ENCODE data around the gene TPCN1. TPM values are rescaled to one million over a fixed set of nuclear protein-coding genes. Genes with fewer than 3 reads are reported as not detected.

Gene TPCN1
- total and polyA plus RNA-seq, 2 of the 8 experiments (the other 6 are each of a cell fraction or from before 2014, with no cell fraction given), result 14.9 to 21.4 TPM

DNA sequence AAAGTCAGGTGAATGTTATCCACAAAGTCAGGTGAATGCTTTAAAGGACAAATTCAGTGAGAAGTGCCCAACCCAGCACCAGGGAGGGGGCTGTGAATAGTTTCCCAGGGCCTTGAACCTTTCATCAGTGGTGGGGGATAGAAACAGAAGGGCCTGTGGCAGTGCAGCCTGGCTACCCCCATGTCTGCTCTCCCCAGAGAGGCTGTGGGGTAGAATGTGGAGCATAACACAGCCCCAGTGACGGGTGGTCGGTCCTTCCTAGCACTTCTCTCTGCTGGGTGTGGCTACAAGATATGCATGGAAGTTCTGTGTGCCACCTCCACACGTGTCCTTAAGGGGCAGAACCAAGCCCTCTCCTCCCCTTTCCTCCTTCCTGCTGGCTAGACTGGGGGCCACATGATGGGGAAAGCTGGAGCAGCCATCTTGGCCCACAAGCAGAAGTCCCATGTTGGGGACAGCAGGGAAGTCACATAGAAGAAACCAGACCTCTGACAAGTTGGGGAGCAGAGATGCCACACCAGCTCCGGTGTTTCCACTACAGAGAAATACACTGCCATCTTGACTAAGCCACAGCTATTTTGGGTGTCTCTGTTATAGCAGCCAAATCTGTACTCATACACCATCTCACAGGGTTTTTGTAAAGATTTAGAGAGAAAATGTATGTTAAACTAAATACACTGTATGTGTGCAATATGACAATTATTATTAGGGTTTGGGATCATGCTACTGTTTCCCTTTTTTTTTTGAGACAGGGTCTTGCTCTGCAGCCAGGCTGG, 18.8 kb upstream of the TPCN1 start (continued):
- no peak for TF ChIP-seq CHD1 (IDR thresholded peaks at IDR 0.05; ENCODE audit: low read depth, low read length)
- no peak for TF ChIP-seq GABPA (IDR thresholded peaks at IDR 0.05; ENCODE audit: borderline replicate concordance, insufficient read depth, low read length)
- TF ChIP-seq, protein P1, sequence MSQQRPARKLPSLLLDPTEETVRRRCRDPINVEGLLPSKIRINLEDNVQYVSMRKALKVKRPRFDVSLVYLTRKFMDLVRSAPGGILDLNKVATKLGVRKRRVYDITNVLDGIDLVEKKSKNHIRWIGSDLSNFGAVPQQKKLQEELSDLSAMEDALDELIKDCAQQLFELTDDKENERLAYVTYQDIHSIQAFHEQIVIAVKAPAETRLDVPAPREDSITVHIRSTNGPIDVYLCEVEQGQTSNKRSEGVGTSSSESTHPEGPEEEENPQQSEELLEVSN (IDR thresholded peaks at IDR 0.05), result no peak
- no peak for TF ChIP-seq POU5F1 (IDR thresholded peaks at IDR 0.05; ENCODE audit: low read depth, low read length)
- no peak for TF ChIP-seq CEBPB (IDR thresholded peaks at IDR 0.05; ENCODE audit: low read depth, low read length)
- TF ChIP-seq KDM1A (IDR thresholded peaks at IDR 0.05; ENCODE audit: borderline replicate concordance, low read length), result no peak

All from H1 (cell line).